Smooth muscle cell (in vitro differentiated cells): ENCODE measurements around the gene ASIC3. TPM values are rescaled to one million over a fixed set of nuclear protein-coding genes. Genes with fewer than 3 reads are reported as not detected.

Experiments used
- DNase-seq: peaks from one replicate; lab custom pipeline; 2025; ENCODE audit not compliant: unreplicated experiment; lab: John Stamatoyannopoulos, UW
- H2AFZ ChIP-seq: fragments of 200-600 bp; sonication (generic); 2 replicates; pipeline ENCODE4 v1.6.0; 2016; ENCODE audit warnings: antibody characterized with exemption, low read depth, mild to moderate bottlenecking
- H3F3A ChIP-seq: fragments of 200-600 bp; sonication (generic); 2 replicates; pipeline ENCODE4 v1.6.0; 2017; ENCODE audit warnings: antibody characterized with exemption, low read depth
- H3K27ac ChIP-seq: fragments of 200-600 bp; sonication (generic); 2 replicates; pipeline ENCODE4 v1.5.1; 2016; ENCODE audit warnings: low read depth, mild to moderate bottlenecking
- H3K27me3 ChIP-seq: fragments of 200-600 bp; sonication (generic); 2 replicates; pipeline ENCODE4 v1.6.1; 2016; ENCODE audit warnings: low read depth, mild to moderate bottlenecking
- H3K36me3 ChIP-seq: fragments of 200-600 bp; sonication (generic); 2 replicates; pipeline ENCODE4 v1.5.1; 2016; ENCODE audit warnings: low read depth
- H3K4me1 ChIP-seq: fragments of 200-600 bp; sonication (generic); 2 replicates; pipeline ENCODE4 v1.5.1; 2016; ENCODE audit warnings: low read depth
- H3K4me2 ChIP-seq: fragments of 200-600 bp; sonication (generic); 2 replicates; pipeline ENCODE4 v1.6.0; 2016; ENCODE audit warnings: mild to moderate bottlenecking
- H3K4me3 ChIP-seq: fragments of 200-600 bp; sonication (generic); 2 replicates; pipeline ENCODE4 v1.5.1; 2016; ENCODE audit warnings: mild to moderate bottlenecking
- H3K79me2 ChIP-seq: fragments of 200-600 bp; sonication (generic); 2 replicates; pipeline ENCODE4 v1.6.0; 2016; ENCODE audit warnings: low read depth, mild to moderate bottlenecking
- H3K9ac ChIP-seq: fragments of 200-600 bp; sonication (generic); 2 replicates; pipeline ENCODE4 v1.6.0; 2016; ENCODE audit warnings: low read depth
- H3K9me3 ChIP-seq: fragments of 200-600 bp; sonication (generic); replicated peaks from 2 replicates; pipeline ENCODE4 v1.5.1; 2016; ENCODE audit warnings: low read depth
- H4K20me1 ChIP-seq: fragments of 200-600 bp; sonication (generic); 2 replicates; pipeline ENCODE4 v1.6.0; 2016; ENCODE audit warnings: low read depth
- CTCF ChIP-seq: fragments of 200-600 bp; sonication (generic); IDR thresholded peaks from 2 replicates; pipeline ENCODE4 v1.5.1; 2017; ENCODE audit warnings: borderline replicate concordance, mild to moderate bottlenecking, antibody characterized with exemption; ENCODE audit not compliant: insufficient read depth, poor library complexity, severe bottlenecking
- WGBS: methylation state at CpG from one replicate; pipeline ENCODE4 v1.1.7; 2016; ENCODE audit warnings: low lambda C conversion rate; 5-methylcytosine and 5-hydroxymethylcytosine counted together
- polyA plus RNA-seq: library from polyadenylated mRNA; unstranded; fragments of >200 nt; fragmentation: Nextera tagmentation; extraction: Ambion mirVana; gene quantifications from 2 replicates; pipeline ENCODE4 v1.2.1, GENCODE V29; 2016
- total RNA-seq: library from RNA; depleted of rRNA; stranded (reverse); fragments of >200 nt; gene quantifications from 2 replicates; pipeline ENCODE4 v1.2.3, GENCODE V29; 2014

Gene ASIC3
- total and polyA plus RNA-seq, 2 experiments from 2014 or later = 2.0 to 2.3 TPM

- TF ChIP-seq CTCF = peak; percentile 22
- Histone ChIP-seq H3K27ac (peak overlapping the region; percentile 93), H3K9ac (peak overlapping the region; percentile 84), H2AFZ (no peak overlapping the region), H3K36me3 (no peaks in the 10 kb centered on the region), H3K4me2 (peak overlapping the region; percentile 92), H3K79me2 (peaks cover 62% of the 10 kb centered on the region), H3K4me1 (peaks cover 33% of the 10 kb centered on the region), H3K4me3 (peak overlapping the region; percentile 61), H4K20me1 (peaks cover 55% of the 10 kb centered on the region), H3K9me3 (no peaks in the 10 kb centered on the region), H3K27me3 (no peaks in the 10 kb centered on the region), H3F3A (peaks cover 30% of the 10 kb centered on the region)
- 4% methylated on average over 63 of the region's 70 CpGs for WGBS
- DNase-seq = no peak
These were observed 39.1 kb downstream of the ASIC3 start for GRCh38 chr7:151087245-151088018.

- Histone ChIP-seq H3K4me1 (peaks cover 29% of the 10 kb centered on the region), H3F3A (peaks cover 30% of the 10 kb centered on the region), H3K9me3 (no peaks in the 10 kb centered on the region), H3K27ac (peak overlapping the region; percentile 93), H4K20me1 (peaks cover 63% of the 10 kb centered on the region), H2AFZ (no peak overlapping the region), H3K4me2 (peak overlapping the region; percentile 92), H3K36me3 (no peaks in the 10 kb centered on the region), H3K9ac (peak overlapping the region; percentile 84), H3K4me3 (peak overlapping the region; percentile 61), H3K79me2 (peaks cover 62% of the 10 kb centered on the region), H3K27me3 (no peaks in the 10 kb centered on the region)
- 17% methylated on average over 16 of the region's 16 CpGs for WGBS
- DNase-seq = no peak
- TF ChIP-seq CTCF = no peak
These were observed 39.9 kb downstream of the ASIC3 start for GRCh38 chr7:151088019-151088855.

GRCh38 chr7:151088856-151089699 is 40.7 kb downstream of the ASIC3 start:
- Histone ChIP-seq H4K20me1 (peaks cover 72% of the 10 kb centered on the region), H3K27ac (peak overlapping the region; percentile 93), H3K36me3 (no peaks in the 10 kb centered on the region), H3K9ac (peak overlapping the region; percentile 84), H3K4me3 (peak overlapping the region; percentile 61), H3F3A (peaks cover 27% of the 10 kb centered on the region), H2AFZ (peak overlapping the region; percentile 44), H3K27me3 (no peaks in the 10 kb centered on the region), H3K4me1 (peaks cover 29% of the 10 kb centered on the region), H3K9me3 (no peaks in the 10 kb centered on the region), H3K79me2 (peaks cover 70% of the 10 kb centered on the region), H3K4me2 (peak overlapping the region; percentile 92)
- 15% methylated on average over 30 of the region's 30 CpGs for WGBS
- TF ChIP-seq CTCF = no peak
- DNase-seq = no peak
